ENCODE data around the gene HNRNPA3.

DNA sequence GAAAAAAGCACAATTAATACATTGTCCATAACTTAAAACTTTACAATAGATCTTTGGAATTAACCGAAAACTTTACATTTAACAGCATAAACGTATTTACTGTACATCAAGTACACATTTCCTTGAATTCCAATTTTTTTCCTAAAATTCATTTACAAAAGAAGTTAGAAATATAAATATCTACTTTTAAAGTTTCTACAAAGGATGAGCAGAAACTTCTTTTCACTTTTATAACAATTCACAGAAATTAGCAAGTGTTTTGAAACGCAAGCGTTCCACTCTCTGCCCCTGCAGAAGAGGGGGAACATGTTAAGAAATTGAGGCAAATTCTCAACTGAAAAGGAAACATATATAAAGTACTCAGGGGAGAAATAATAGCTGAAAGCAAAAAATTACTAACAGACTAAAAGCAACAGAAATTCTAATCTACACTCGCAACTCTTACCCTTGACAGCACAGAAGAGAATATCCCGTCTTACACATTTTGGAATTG is 50.4 kb downstream of the HNRNPA3 start:
- TF ChIP-seq EZH2 (IDR thresholded peaks at IDR 0.05; ENCODE audit: borderline replicate concordance, low read depth, low read length, severe bottlenecking) (no peak), CTCF (IDR thresholded peaks at IDR 0.05; ENCODE audit: borderline replicate concordance, extremely low read depth, low read length, poor library complexity, severe bottlenecking) (no peak)

Measured in DND-41 (cell line).